Ishikawa (cell line): ENCODE results near the gene ULBP2.

Experiments
- CEBPB ChIP-seq: IDR thresholded peaks from 2 replicates; pipeline ENCODE4 v1.6.1; 2012
- CREB1 ChIP-seq: IDR thresholded peaks from 2 replicates; pipeline ENCODE4 v1.6.1; 2012; ENCODE audit warnings: low read depth
- EGR1 ChIP-seq: IDR thresholded peaks from 2 replicates; pipeline ENCODE4 v1.6.1; 2012
- EP300 ChIP-seq: IDR thresholded peaks from 2 replicates; pipeline ENCODE4 v1.6.1; 2012; ENCODE audit warnings: borderline replicate concordance
- FOXM1 ChIP-seq: IDR thresholded peaks from 2 replicates; pipeline ENCODE4 v1.6.1; 2012; ENCODE audit warnings: low read depth, borderline replicate concordance
- MAX ChIP-seq: IDR thresholded peaks from 2 replicates; pipeline ENCODE4 v1.6.1; 2012
- NFIC ChIP-seq: IDR thresholded peaks from 2 replicates; pipeline ENCODE4 v1.6.1; 2012
- TAF1 ChIP-seq: IDR thresholded peaks from 2 replicates; pipeline ENCODE4 v1.6.1; 2012; ENCODE audit warnings: low read depth, mild to moderate bottlenecking
- TCF12 ChIP-seq: IDR thresholded peaks from 2 replicates; pipeline ENCODE4 v1.6.1; 2012; ENCODE audit warnings: low read depth
- TEAD4 ChIP-seq: IDR thresholded peaks from 2 replicates; pipeline ENCODE4 v1.6.1; 2012
- USF1 ChIP-seq: IDR thresholded peaks from 2 replicates; pipeline ENCODE4 v1.6.1; 2012
- YY1 ChIP-seq: IDR thresholded peaks from 2 replicates; pipeline ENCODE4 v1.6.1; 2012; ENCODE audit warnings: low read depth
- ZBTB7A ChIP-seq: IDR thresholded peaks from 2 replicates; pipeline ENCODE4 v1.6.1; 2012; ENCODE audit warnings: low read depth
- TF ChIP-seq, protein P1 (sequence below): IDR thresholded peaks from 2 replicates; pipeline ENCODE4 v1.6.1; 2012; ENCODE audit warnings: low read depth, mild to moderate bottlenecking

ULBP2 gene

DNA sequence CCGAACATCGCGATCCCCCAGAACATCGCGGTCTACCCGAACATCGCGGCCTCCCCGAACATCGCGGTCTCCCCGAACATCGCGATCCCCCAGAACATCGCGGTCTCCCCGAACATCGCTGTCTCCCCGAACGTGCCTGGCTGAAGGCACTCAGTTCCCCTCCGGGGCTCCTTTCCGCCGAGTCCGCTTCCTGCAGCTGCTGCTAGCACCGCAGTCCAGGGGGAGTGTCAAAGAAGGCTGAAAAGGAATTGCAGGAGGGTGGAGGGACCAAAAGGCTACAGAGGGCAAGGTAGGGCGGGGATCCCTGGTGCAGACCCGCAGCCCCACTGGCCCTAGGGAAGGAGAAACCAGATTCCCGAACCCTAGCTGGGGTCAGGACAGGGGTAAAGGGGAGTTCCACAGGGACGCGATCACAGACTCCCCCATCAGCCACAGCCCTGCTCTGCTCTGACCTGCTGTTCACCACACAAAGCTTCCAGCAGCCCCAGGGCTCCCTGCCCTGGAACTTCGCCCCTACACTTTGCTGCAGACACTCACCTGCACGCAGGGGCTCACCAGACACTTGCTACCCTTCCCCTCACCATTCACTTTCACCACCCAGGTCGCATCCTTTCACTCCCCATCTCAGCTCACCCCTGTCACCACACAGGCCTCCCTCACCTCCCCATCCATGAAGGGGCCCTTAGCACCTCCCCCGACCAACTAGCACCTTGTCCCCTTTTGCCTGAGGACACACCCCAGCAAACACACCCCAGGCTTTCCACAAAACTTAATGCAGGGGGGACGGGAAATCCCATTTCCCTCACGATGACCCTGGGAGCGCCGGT lies 23.6 kb downstream of the ULBP2 start:
- no peak for TF ChIP-seq MAX
- TF ChIP-seq, protein P1, sequence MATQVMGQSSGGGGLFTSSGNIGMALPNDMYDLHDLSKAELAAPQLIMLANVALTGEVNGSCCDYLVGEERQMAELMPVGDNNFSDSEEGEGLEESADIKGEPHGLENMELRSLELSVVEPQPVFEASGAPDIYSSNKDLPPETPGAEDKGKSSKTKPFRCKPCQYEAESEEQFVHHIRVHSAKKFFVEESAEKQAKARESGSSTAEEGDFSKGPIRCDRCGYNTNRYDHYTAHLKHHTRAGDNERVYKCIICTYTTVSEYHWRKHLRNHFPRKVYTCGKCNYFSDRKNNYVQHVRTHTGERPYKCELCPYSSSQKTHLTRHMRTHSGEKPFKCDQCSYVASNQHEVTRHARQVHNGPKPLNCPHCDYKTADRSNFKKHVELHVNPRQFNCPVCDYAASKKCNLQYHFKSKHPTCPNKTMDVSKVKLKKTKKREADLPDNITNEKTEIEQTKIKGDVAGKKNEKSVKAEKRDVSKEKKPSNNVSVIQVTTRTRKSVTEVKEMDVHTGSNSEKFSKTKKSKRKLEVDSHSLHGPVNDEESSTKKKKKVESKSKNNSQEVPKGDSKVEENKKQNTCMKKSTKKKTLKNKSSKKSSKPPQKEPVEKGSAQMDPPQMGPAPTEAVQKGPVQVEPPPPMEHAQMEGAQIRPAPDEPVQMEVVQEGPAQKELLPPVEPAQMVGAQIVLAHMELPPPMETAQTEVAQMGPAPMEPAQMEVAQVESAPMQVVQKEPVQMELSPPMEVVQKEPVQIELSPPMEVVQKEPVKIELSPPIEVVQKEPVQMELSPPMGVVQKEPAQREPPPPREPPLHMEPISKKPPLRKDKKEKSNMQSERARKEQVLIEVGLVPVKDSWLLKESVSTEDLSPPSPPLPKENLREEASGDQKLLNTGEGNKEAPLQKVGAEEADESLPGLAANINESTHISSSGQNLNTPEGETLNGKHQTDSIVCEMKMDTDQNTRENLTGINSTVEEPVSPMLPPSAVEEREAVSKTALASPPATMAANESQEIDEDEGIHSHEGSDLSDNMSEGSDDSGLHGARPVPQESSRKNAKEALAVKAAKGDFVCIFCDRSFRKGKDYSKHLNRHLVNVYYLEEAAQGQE: no peak
- TF ChIP-seq YY1: no peak
- TF ChIP-seq USF1: no peak
- no peak for TF ChIP-seq TEAD4
- no peak for TF ChIP-seq EP300

DNA sequence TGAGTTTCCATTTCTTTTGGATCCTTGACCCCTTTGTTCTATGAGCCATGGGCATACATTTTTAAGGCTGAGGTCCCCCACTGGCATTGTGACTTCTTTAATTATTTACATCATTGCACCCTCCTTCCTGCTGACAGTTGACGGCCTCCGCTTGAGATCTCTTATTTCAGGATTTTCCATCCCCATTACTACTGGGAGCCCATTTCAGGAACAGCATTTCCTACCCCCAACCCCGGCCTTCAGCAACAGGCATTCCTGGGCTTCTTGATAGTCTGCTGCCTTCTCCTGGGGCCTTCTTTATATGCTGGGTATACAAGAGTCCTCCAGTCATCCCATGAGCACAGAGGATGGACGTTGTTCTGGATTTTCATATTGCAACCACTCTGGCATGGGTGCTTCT lies 25.8 kb downstream of the ULBP2 start:
- TF ChIP-seq YY1 (no peak), ZBTB7A (no peak), USF1 (no peak), CEBPB (no peak), EGR1 (no peak), TCF12 (no peak), MAX (no peak), FOXM1 (no peak)
- TF ChIP-seq, protein P1: no peak

DNA sequence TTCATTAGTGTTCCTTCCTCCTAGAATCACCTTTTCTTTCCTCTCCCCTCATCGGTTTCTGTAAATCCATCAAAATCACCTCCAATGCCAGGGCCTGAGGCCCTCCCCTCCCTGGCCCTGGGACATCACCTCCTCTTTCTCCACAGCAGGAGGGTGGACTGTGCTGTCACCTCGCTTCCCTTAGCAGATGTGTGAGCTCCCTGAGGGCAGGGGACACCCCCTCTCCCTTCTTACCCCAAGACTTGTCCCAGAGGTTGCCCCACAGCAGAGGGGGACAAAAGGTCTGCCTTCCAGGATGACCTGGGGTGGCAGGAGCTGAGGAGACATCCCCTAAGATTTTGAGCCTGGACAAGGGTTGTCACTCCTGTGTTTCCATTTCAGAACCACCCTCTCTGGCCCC lies 27.8 kb downstream of the ULBP2 start:
- TF ChIP-seq TAF1 (no peak), FOXM1 (no peak), YY1 (no peak), TCF12 (no peak), EGR1 (no peak)
- TF ChIP-seq, protein P1: no peak

- TF ChIP-seq CEBPB: no peak
- no peak for TF ChIP-seq TEAD4
- no peak for TF ChIP-seq TAF1
- no peak for TF ChIP-seq MAX
These were observed 33.0 kb downstream of the ULBP2 start for GRCh38 chr6:149974825-149975224.

- no peak for TF ChIP-seq NFIC
These were observed 33.6 kb downstream of the ULBP2 start for GRCh38 chr6:149975400-149975799.

- no peak for TF ChIP-seq CEBPB
- TF ChIP-seq CREB1: no peak
- TF ChIP-seq USF1: no peak
- TF ChIP-seq EGR1: no peak
- TF ChIP-seq, protein P1: no peak
- no peak for TF ChIP-seq ZBTB7A
- no peak for TF ChIP-seq NFIC
- TF ChIP-seq TEAD4: no peak
- no peak for TF ChIP-seq MAX
- no peak for TF ChIP-seq EP300
These were observed 35.4 kb downstream of the ULBP2 start for GRCh38 chr6:149977221-149977620.
